OCI-LY3 (cell line): ENCODE measurements around the gene DLGAP4.

Experiments
- H2AFZ ChIP-seq: fragments of 200-600, 300-600 bp; shearing (Covaris generic); 2 replicates; pipeline ENCODE4 v1.6.0; 2014; ENCODE audit warnings: antibody characterized with exemption, low read depth, low read length
- H3K27ac ChIP-seq: fragments of 200-600, 300-600 bp; sonication (generic); 2 replicates; pipeline ENCODE4 v1.5.1; 2014; ENCODE audit warnings: mild to moderate bottlenecking, low read length, moderate library complexity, mixed read lengths
- H3K27me3 ChIP-seq: fragments of 200-600, 300-600 bp; sonication (generic); 2 replicates; pipeline ENCODE4 v1.6.1; 2014; ENCODE audit warnings: low read depth, low read length, mixed read lengths
- H3K36me3 ChIP-seq: fragments of 200-600, 300-600 bp; sonication (generic); replicated peaks from 2 replicates; pipeline ENCODE3; 2014; ENCODE audit warnings: low read depth, low read length, mixed read lengths
- H3K4me1 ChIP-seq: fragments of 300-600, 200-600 bp; sonication (generic); 2 replicates; pipeline ENCODE4 v1.6.1; 2014; ENCODE audit warnings: low read length, mixed read lengths
- H3K4me2 ChIP-seq: fragments of 200-600, 300-600 bp; sonication (generic); 2 replicates; pipeline ENCODE4 v1.6.1; 2014; ENCODE audit warnings: low read length, mixed read lengths
- H3K4me3 ChIP-seq: fragments of 300-600, 200-600 bp; sonication (generic); 2 replicates; pipeline ENCODE4 v1.5.1; 2014; ENCODE audit warnings: antibody characterized with exemption, mild to moderate bottlenecking, low read length, moderate library complexity
- H3K79me2 ChIP-seq: fragments of 300-600, 200-600 bp; shearing (Covaris generic); 2 replicates; pipeline ENCODE4 v1.6.1; 2014; ENCODE audit warnings: mild to moderate bottlenecking, low read length, mixed read lengths
- H3K9ac ChIP-seq: fragments of 300-600, 200-600 bp; shearing (Covaris generic); 2 replicates; pipeline ENCODE4 v1.6.0; 2014; ENCODE audit warnings: mild to moderate bottlenecking, low read length, moderate library complexity
- H3K9me3 ChIP-seq: fragments of 200-600, 300-600 bp; shearing (Covaris generic); 2 replicates; pipeline ENCODE4 v1.6.1; 2014; ENCODE audit warnings: low read length, mixed read lengths; ENCODE audit not compliant: insufficient read depth
- H4K20me1 ChIP-seq: fragments of 200-600, 300-600 bp; sonication (generic); 2 replicates; pipeline ENCODE4 v1.6.1; 2016; ENCODE audit warnings: low read length, mixed read lengths; ENCODE audit not compliant: insufficient read depth
- EZH2phosphoT487 ChIP-seq: fragments of 200-600 bp; shearing (Covaris generic); IDR thresholded peaks from 2 replicates; pipeline ENCODE4 v1.6.1; 2018; ENCODE audit warnings: antibody characterized with exemption, mixed run types, low read depth
- TF ChIP-seq, protein P1 (sequence below): fragments of 200-600, 300-600 bp; sonication (generic); IDR thresholded peaks from 2 replicates; pipeline ENCODE4 v1.5.1; 2014; ENCODE audit warnings: antibody characterized with exemption, low read length, low read depth

The DLGAP4 gene

DNA sequence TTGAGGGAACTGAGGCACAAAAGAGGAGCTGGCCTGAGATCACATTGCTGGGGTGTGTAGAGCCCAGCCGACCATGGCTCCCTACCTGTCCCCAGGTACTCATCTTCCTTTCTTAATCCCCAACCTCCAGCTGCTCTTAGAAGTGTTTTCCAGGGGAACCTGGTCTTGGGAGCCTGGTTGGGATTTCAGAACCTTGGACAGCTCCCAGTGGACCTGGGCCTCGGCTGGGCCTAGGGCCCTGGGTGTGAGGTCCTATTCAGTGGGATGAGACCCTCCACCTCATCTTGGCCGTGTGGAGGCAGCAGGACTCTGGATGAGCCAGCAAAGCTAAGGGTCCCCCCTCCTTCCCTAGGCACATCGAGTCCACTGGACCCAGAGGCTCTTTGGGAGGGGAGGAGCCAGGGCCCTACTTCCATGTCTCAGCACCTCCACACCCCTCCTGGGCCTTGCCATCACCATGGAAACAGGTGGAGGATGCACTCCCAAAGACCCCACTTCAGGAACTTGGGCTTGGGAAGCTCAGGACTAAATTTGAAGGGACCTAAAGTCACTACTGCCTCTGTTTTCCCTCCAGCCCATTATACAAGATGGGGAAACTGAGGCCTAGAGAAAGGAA, 38.5 kb downstream of the DLGAP4 start:
- H3K27ac ChIP-seq: no peak overlapping the region
- no peaks in the 10 kb centered on the region for H3K9me3 ChIP-seq
- H3K9ac ChIP-seq: no peak overlapping the region
- H4K20me1 ChIP-seq: peaks cover 3% of the 10 kb centered on the region; the same call in 1 of the 2 replicates
- no peaks in the 10 kb centered on the region for H3K4me1 ChIP-seq
- no peaks in the 10 kb centered on the region for H3K36me3 ChIP-seq
- H3K79me2 ChIP-seq: no peaks in the 10 kb centered on the region
- TF ChIP-seq, protein P1, sequence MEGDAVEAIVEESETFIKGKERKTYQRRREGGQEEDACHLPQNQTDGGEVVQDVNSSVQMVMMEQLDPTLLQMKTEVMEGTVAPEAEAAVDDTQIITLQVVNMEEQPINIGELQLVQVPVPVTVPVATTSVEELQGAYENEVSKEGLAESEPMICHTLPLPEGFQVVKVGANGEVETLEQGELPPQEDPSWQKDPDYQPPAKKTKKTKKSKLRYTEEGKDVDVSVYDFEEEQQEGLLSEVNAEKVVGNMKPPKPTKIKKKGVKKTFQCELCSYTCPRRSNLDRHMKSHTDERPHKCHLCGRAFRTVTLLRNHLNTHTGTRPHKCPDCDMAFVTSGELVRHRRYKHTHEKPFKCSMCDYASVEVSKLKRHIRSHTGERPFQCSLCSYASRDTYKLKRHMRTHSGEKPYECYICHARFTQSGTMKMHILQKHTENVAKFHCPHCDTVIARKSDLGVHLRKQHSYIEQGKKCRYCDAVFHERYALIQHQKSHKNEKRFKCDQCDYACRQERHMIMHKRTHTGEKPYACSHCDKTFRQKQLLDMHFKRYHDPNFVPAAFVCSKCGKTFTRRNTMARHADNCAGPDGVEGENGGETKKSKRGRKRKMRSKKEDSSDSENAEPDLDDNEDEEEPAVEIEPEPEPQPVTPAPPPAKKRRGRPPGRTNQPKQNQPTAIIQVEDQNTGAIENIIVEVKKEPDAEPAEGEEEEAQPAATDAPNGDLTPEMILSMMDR: no peak
- TF ChIP-seq EZH2phosphoT487: no peak
- no peak overlapping the region for H2AFZ ChIP-seq
- H3K27me3 ChIP-seq: no peaks in the 10 kb centered on the region
- no peak overlapping the region for H3K4me2 ChIP-seq
- no peak overlapping the region for H3K4me3 ChIP-seq

DNA sequence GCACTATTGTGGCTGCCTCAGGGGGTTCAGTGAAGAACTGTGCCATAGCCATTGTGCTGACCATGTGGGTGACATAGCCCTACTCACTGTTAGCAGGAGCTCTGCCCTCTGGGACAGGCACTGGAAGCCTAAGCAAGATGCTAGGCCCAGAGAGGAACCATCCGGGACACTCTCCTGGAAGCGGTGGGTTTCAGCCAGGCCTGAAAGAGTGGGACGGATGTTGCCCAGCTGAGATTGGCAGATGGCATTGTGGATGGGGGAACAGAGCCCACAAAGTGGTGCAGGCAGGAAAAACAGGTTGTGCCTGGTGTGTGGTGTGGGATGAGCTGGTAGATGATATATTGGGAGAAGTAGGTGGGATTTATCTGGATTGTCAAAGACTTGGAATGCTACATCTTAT, 40.1 kb downstream of the DLGAP4 start:
- no peaks in the 10 kb centered on the region for H3K27me3 ChIP-seq
- H3K79me2 ChIP-seq: no peaks in the 10 kb centered on the region
- no peak overlapping the region for H3K4me3 ChIP-seq
- peaks cover 8% of the 10 kb centered on the region; the same call in 1 of the 2 replicates for H3K4me1 ChIP-seq
- TF ChIP-seq EZH2phosphoT487: no peak
- TF ChIP-seq, protein P1: no peak
- no peaks in the 10 kb centered on the region for H3K9me3 ChIP-seq
- no peak overlapping the region for H3K27ac ChIP-seq
- H3K36me3 ChIP-seq: no peaks in the 10 kb centered on the region
- H4K20me1 ChIP-seq: peaks cover 3% of the 10 kb centered on the region; the same call in 1 of the 2 replicates
- H3K9ac ChIP-seq: no peak overlapping the region
- H2AFZ ChIP-seq: no peak overlapping the region
- no peak overlapping the region for H3K4me2 ChIP-seq

- no peaks in the 10 kb centered on the region for H3K27me3 ChIP-seq
- H3K36me3 ChIP-seq: no peaks in the 10 kb centered on the region
- TF ChIP-seq, protein P1: no peak
- no peak for TF ChIP-seq EZH2phosphoT487
- no peak overlapping the region for H3K4me2 ChIP-seq
- peaks cover 8% of the 10 kb centered on the region; the same call in 1 of the 2 replicates for H3K4me1 ChIP-seq
- no peaks in the 10 kb centered on the region for H3K9me3 ChIP-seq
- H3K27ac ChIP-seq: no peak overlapping the region
- no peaks in the 10 kb centered on the region for H3K79me2 ChIP-seq
- no peak overlapping the region for H3K9ac ChIP-seq
- H4K20me1 ChIP-seq: no peaks in the 10 kb centered on the region; the same call in 1 of the 2 replicates
- H2AFZ ChIP-seq: no peak overlapping the region
- no peak overlapping the region for H3K4me3 ChIP-seq
Observed at GRCh38 chr20:36349384-36350170, 43.4 kb downstream of the DLGAP4 start.

- H3K9ac ChIP-seq: no peak overlapping the region
- no peak overlapping the region for H2AFZ ChIP-seq
- no peaks in the 10 kb centered on the region for H4K20me1 ChIP-seq
- TF ChIP-seq, protein P1: no peak
- TF ChIP-seq EZH2phosphoT487: no peak
- H3K4me2 ChIP-seq: no peak overlapping the region
- no peaks in the 10 kb centered on the region for H3K36me3 ChIP-seq
- peaks cover 8% of the 10 kb centered on the region; the same call in 1 of the 2 replicates for H3K4me1 ChIP-seq
- no peak overlapping the region for H3K27ac ChIP-seq
- H3K27me3 ChIP-seq: no peaks in the 10 kb centered on the region
- no peaks in the 10 kb centered on the region for H3K9me3 ChIP-seq
- H3K4me3 ChIP-seq: no peak overlapping the region
- H3K79me2 ChIP-seq: no peaks in the 10 kb centered on the region
Observed at GRCh38 chr20:36350439-36350838, 44.3 kb downstream of the DLGAP4 start.
